GM18868 (cell line): ENCODE measurements around the gene CATSPERD.
"Not testable (repeated sequence)": the region's sequence is repeated elsewhere in the genome, so short reads cannot be mapped to it uniquely, and the experiment has no call there.

ENCODE experiments used
- ATAC-seq: cut with Tn5 transposase; IDR thresholded peaks from one replicate; pipeline ENCODE4 v1.9.1; 2021; ENCODE audit warnings: mild to moderate bottlenecking, moderate library complexity; ENCODE audit not compliant: unreplicated experiment

Gene CATSPERD

GRCh38 chr19:5719274-5719960 is 1.0 kb upstream of the CATSPERD start:
- no peak for ATAC-seq

- no peak for ATAC-seq
Measured at GRCh38 chr19:5727453-5728050, 7.1 kb downstream of the CATSPERD start.

DNA sequence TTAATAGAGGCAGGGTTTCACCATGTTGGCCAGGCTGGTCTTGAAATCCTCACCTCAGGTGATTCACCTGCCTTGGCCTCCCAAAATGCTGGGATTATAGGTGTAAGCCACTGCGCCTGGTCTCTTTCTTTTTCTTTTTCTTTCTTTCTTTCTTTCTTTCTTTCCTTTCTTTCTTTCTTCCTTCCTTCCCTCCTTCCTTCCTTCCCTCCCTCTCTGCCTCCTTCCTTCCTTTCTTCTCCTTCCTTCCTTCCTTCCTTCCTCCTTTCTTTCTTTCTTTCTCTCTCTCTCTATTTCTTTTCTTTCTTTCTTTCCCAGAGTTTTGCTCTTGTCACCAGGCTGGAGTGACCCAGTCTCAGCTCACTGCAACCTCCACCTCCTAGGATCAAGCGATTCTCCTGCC is 12.7 kb downstream of the CATSPERD start:
- ATAC-seq, result not testable (repeated sequence)

- no peak for ATAC-seq
Measured at GRCh38 chr19:5738423-5738822, 18.0 kb downstream of the CATSPERD start.

GRCh38 chr19:5742051-5742450 is 21.6 kb downstream of the CATSPERD start:
- ATAC-seq, result no peak

GRCh38 chr19:5743630-5744029 is 23.2 kb downstream of the CATSPERD start:
- no peak for ATAC-seq

DNA sequence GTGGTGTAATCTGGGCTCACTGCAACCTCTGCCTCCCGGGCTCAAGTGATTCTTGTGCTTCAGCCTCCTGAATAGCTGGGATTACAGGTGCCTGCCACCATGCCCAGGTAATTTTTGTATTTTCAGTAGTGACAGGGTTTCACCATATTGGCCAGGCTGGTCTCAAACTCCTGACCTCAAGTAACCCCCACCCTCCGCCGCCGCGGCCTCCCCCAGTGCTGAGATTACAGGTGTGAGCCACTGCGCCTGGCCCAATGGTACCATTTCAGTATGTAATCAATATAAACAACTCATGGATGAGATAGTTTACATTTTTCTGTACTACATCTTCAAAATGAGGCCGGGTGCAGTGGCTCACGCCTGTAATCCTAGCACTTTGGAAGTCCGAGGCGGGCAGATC is 24.6 kb downstream of the CATSPERD start:
- ATAC-seq, result not testable (repeated sequence)

GRCh38 chr19:5748920-5749319 is 28.5 kb downstream of the CATSPERD start:
- not testable (repeated sequence) for ATAC-seq

DNA sequence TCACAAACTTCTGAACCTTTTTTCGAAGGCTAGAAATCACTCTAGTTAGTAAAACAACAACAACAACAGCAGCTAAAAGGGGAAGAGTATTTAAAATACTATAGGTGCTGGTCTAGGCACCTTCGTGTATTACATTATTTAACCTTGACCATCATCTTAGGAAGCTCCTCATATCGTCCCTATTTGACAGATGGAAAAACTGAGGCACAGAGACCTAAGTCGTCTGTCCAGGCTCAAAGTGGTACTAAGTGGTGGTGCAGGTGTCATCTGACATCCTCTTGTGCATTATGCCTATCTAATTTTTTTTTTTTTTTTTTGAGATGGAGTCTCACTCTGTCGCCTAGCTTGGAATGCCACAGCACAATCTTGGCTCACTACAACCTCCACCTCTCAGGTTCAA is 29.1 kb downstream of the CATSPERD start:
- ATAC-seq, result no peak

DNA sequence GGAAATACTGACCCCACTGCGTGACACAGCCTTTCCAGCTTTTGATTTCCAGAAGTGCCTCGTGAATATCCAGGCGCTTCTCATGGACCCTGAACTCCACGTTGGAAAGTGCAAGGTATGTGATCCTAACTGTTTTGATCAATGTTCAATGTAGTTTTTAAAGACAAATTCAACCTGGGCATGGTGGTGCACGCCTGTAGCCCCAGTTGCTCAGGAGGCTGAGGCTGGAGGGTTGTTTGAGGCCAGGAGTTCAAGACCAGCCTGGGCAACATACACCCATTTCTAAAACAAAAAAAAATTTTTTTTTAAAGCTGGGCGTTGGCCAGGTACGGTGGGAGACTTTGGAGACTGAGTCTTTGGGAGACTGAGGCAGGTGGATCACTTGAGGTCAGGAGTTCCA is 31.3 kb downstream of the CATSPERD start:
- ATAC-seq, result no peak

- ATAC-seq, result no peak
Measured at GRCh38 chr19:5753743-5754142, 33.3 kb downstream of the CATSPERD start.

DNA sequence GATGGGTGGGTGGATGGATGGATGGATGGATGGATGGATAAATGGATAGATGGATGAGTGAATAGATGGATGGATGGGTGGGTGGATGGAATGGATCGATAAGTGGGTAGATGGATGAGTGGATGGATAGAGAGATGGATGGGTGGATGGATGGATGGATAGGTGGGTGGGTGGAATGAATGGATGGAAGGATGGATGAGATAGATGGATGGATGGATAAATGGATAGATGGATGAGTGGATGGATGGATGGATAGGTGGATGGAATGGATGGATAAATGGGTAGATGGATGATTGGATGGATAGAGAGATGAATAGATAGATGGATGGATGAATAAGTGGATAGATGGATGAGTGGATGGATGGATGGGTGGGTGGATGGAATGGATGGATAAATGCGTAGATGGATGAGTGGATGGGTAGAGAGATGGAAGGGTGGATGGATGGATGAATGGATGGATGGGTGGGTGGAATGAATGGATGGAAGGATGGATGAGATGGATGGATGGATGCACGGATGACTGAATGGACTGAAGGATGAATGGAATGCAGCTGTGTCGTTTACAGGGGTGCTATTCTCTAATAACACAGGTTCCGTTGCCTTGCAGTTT is 42.3 kb downstream of the CATSPERD start:
- ATAC-seq, result no peak

GRCh38 chr19:5765220-5765619 is 44.8 kb downstream of the CATSPERD start:
- ATAC-seq, result no peak

DNA sequence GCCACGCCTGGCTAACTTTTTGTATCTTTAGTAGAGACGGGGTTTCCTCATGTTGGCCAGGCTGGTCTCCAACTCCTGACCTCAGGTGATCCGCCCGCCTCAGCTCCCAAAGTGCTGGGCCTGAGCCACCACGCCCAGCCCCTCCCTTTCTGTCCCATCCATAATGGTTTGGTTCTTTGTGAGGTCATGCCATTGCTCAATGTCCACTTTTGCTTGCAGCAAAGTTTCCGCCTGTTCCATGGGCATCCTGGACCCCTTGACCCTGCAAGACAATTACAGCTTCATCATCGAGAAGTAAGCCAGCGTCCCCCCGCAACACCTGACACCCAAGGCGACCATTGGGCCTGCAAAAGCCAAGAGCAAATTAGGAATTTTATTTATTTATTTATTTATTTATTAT is 47.5 kb downstream of the CATSPERD start:
- no peak for ATAC-seq

DNA sequence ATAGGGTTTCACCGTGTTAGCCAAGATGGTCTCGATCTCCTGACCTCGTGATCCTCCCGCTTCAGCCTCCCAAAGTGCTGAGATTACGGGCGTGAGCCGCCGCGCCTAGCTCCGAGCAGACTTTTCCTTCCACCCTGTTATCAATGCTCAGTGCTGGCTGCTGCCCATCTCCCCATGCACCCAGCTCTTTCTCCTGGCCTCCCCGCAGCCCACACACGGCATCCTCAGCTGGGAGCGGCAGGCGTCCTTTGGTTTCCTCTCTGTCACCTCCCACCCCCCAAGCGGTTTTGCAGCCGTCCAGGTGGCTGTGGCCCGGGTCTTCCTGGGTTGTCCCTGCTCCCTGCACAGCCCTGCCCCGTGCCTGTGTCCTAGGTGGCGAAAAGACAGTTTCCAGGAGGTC is 52.0 kb downstream of the CATSPERD start:
- ATAC-seq, result no peak

DNA sequence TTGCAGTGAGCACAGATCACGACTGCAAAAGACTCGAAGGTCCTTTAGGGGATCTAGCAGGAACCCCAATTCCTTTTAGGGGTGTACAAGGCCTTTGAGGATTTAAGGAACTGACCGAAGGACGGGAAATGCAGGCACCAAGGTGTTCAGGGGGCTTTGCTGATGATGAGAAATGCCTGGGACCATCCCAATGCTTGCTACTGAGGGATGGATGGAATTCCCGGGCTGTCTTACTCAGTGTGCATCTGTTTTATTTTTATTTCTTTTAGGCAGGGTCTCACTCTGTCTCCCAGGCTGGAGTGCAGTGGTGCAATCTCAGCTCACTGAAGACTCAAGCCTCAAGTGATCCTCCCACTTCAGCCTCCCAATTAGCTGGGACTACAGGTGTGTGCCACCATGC is 52.8 kb downstream of the CATSPERD start:
- no peak for ATAC-seq

GRCh38 chr19:5774921-5775320 is 54.5 kb downstream of the CATSPERD start:
- ATAC-seq, result no peak

GRCh38 chr19:5775668-5776309 is 55.4 kb downstream of the CATSPERD start:
- no peak for ATAC-seq

- no peak for ATAC-seq
Measured at GRCh38 chr19:5778402-5778801, 58.0 kb downstream of the CATSPERD start.

DNA sequence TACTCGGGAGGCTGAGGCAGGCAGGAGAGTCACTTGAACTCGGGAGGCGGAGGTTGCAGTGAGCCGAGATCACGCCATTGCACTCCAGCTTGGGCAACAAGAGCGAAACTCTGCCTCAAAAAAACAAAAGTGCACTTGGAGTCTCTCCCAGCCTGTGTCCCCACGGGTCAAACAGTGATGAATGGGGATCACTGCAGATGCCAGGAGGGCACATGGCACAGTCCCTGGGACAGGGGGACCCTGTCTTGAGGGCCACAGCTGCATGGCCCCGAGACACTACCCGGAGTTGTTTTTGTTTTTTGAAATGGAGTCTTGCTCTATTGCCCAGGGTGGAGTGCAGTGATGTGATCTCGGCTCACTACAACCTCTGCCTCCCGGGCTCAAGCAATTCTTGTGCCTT is 60.5 kb downstream of the CATSPERD start:
- ATAC-seq, result not testable (repeated sequence)

DNA sequence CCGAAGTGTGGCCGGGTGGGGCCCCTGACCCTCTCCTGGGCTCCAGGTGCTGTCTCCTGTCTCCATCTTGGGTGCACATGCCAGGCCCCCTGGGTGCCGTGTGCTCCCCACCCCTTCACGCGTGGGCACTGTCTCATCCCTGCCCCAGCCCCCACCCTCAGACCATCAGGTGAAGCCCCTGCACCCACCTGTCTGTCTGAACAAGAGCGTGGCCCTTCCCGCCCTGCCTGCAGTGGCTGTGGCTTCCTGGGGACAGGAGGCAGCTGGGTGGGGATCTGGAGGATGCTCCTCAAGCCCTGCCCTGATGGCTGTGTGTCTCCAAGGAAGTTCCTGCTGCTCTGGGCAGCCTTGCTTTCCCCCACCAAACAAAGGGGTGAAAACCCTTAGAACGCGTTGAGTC is 61.9 kb downstream of the CATSPERD start:
- no peak for ATAC-seq
